ENCODE results near the gene METRN.

DNA sequence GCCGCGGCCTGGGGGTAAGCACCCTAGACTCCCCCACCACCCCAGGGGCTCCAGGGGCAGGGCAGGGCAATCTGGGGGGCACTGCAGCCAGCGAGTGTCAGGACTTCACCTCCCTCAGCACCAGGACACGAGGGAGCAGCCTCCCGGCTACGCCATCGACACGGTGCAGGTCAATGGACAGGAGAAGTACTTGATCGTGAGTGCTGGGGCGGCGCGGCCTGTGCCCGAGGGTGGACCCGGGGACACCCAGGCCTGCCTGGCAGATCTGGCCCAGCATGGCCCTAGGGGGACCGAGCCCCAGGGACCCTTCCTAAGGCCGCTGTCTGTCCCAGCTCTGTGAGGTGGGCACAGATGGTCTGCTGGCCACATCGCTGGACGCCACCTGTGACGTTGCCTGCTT is 42.5 kb upstream of the METRN start:
- TF ChIP-seq EZH2 (IDR thresholded peaks at IDR 0.05; ENCODE audit: insufficient read depth, poor library complexity, severe bottlenecking) (no peak), EZH2phosphoT487 (IDR thresholded peaks at IDR 0.05; ENCODE audit: insufficient read depth, low read depth) (no peak)
